ENCODE measurements around the gene PLAAT5. TPM values are rescaled to one million over a fixed set of nuclear protein-coding genes. Genes with fewer than 3 reads are reported as not detected.

Gene PLAAT5
- total RNA-seq, 3 donors from 2014 or later = 0.20 to 5.6 (median 1.3) TPM

GRCh38 chr11:63462137-63462536, 28.8 kb downstream of the PLAAT5 start:
- no peaks in the 10 kb centered on the region for H3K4me1 ChIP-seq (ENCODE audit: low read depth)
- intact Hi-C loops (cut with DNase I, micrococcal nuclease) = no loop called here
- H3K9me3 ChIP-seq = no peaks in the 10 kb centered on the region
- DNase-seq (no peak), ATAC-seq (no peak)
- H3K4me3 ChIP-seq = no peak overlapping the region
- TF ChIP-seq, protein P1, sequence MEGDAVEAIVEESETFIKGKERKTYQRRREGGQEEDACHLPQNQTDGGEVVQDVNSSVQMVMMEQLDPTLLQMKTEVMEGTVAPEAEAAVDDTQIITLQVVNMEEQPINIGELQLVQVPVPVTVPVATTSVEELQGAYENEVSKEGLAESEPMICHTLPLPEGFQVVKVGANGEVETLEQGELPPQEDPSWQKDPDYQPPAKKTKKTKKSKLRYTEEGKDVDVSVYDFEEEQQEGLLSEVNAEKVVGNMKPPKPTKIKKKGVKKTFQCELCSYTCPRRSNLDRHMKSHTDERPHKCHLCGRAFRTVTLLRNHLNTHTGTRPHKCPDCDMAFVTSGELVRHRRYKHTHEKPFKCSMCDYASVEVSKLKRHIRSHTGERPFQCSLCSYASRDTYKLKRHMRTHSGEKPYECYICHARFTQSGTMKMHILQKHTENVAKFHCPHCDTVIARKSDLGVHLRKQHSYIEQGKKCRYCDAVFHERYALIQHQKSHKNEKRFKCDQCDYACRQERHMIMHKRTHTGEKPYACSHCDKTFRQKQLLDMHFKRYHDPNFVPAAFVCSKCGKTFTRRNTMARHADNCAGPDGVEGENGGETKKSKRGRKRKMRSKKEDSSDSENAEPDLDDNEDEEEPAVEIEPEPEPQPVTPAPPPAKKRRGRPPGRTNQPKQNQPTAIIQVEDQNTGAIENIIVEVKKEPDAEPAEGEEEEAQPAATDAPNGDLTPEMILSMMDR (IDR thresholded peaks at IDR 0.05) = no peak
- no peaks in the 10 kb centered on the region for H3K36me3 ChIP-seq (ENCODE audit: low read depth)

DNA sequence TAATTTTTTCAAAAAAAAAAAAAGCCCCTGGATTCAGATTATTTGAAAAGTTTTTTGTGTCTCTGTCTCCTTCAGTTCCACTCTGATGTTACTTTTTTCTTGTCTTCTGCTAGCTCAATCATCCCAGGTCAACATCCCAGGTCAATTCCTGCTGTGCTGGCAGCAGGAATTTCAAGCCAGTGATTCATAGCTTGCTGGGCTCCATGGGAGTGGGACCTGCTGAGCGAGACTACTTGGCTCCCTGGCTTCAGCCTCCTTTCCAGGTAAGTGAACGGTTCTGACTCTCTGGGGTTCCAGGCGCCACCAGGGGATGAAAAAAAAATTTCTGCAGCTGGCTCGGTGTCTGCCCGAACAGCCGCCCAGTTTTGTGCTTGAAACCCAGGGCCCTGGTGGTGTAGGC, 31.4 kb downstream of the PLAAT5 start:
- no peaks in the 10 kb centered on the region for H3K36me3 ChIP-seq (ENCODE audit: low read depth)
- ATAC-seq (no peak), DNase-seq (no peak)
- H3K9me3 ChIP-seq = no peaks in the 10 kb centered on the region
- TF ChIP-seq, protein P1 (IDR thresholded peaks at IDR 0.05) = no peak
- H3K4me1 ChIP-seq (ENCODE audit: low read depth) = no peaks in the 10 kb centered on the region
- intact Hi-C loops (cut with DNase I, micrococcal nuclease) = no loop called here
- no peak overlapping the region for H3K4me3 ChIP-seq

GRCh38 chr11:63448646-63449045, 42.3 kb downstream of the PLAAT5 start:
- Histone ChIP-seq H3K36me3 (ENCODE audit: low read depth) (no peaks in the 10 kb centered on the region), H3K4me3 (no peak overlapping the region), H3K9me3 (no peaks in the 10 kb centered on the region), H3K4me1 (ENCODE audit: low read depth) (no peaks in the 10 kb centered on the region)
- no peak for DNase-seq
- ATAC-seq = no peak
- intact Hi-C loops (cut with DNase I, micrococcal nuclease) = no loop called here
- TF ChIP-seq, protein P1 (IDR thresholded peaks at IDR 0.05) = no peak

GRCh38 chr11:63445720-63446119, 45.2 kb downstream of the PLAAT5 start:
- Histone ChIP-seq H3K4me3 (no peak overlapping the region), H3K36me3 (ENCODE audit: low read depth) (no peaks in the 10 kb centered on the region), H3K4me1 (ENCODE audit: low read depth) (no peaks in the 10 kb centered on the region), H3K9me3 (no peaks in the 10 kb centered on the region)
- TF ChIP-seq, protein P1 (IDR thresholded peaks at IDR 0.05) = no peak
- DNase-seq (no peak), ATAC-seq (no peak)
- intact Hi-C loops (cut with DNase I, micrococcal nuclease) = no loop called here

DNA sequence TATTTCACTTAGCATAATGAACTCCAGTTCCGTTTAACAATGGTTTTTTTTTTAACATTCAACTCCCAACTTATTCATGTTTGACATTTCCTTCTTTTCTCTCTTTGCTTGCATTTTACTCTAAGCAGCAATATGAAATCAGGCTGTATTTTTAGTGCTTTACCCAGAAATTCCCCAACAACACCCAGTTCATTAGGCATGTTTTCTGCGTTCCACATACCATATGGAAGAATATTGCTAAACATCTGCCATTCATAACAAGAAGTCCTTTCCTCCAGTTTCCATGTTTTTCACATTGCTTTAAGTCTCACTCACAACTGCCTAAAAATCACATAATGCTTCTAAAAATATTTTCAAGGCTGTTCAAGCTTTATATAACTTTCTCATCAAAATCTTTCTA, 45.8 kb downstream of the PLAAT5 start:
- TF ChIP-seq, protein P1 (IDR thresholded peaks at IDR 0.05) = no peak
- no peaks in the 10 kb centered on the region for H3K4me1 ChIP-seq (ENCODE audit: low read depth)
- H3K36me3 ChIP-seq (ENCODE audit: low read depth) = no peaks in the 10 kb centered on the region
- no peaks in the 10 kb centered on the region for H3K9me3 ChIP-seq
- ATAC-seq (no peak), DNase-seq (no peak)
- H3K4me3 ChIP-seq = no peak overlapping the region
- intact Hi-C loops (cut with DNase I, micrococcal nuclease) = no loop called here

- intact Hi-C loops (cut with DNase I, micrococcal nuclease) = no loop called here
- TF ChIP-seq, protein P1 (IDR thresholded peaks at IDR 0.05) = no peak
- Histone ChIP-seq H3K4me1 (ENCODE audit: low read depth) (no peaks in the 10 kb centered on the region), H3K4me3 (no peak overlapping the region), H3K9me3 (no peaks in the 10 kb centered on the region), H3K36me3 (ENCODE audit: low read depth) (no peaks in the 10 kb centered on the region)
- ATAC-seq (no peak), DNase-seq (no peak)
Measured at GRCh38 chr11:63444160-63444559, 46.8 kb downstream of the PLAAT5 start.
